ENCODE results near the gene FEM1B.
A peak's percentile ranks its signal among the peaks of the same experiment; 100 is the strongest.

Gene FEM1B

GRCh38 chr15:68229386-68230156 is 48.0 kb upstream of the FEM1B start, which contains the start of gene CLN6 (continued):
- TF ChIP-seq ZNF341 (tag by site-specific recombination; IDR thresholded peaks at IDR 0.05; ENCODE audit: low read depth) (peak; percentile 51; the same call in 1 of the 2 replicates), ZNF560 (tag by site-specific recombination; IDR thresholded peaks at IDR 0.05; ENCODE audit: borderline replicate concordance) (no peak), ZNF146 (tag by site-specific recombination; IDR thresholded peaks at IDR 0.05) (no peak), ZNF707 (tag by site-specific recombination; IDR thresholded peaks at IDR 0.05) (no peak), ZNF544 (tag by site-specific recombination; IDR thresholded peaks at IDR 0.05) (no peak), ZNF791 (tag by site-specific recombination; IDR thresholded peaks at IDR 0.05) (no peak), SCRT1 (tag by site-specific recombination; IDR thresholded peaks at IDR 0.05; ENCODE audit: borderline replicate concordance) (no peak), SETDB1 (IDR thresholded peaks at IDR 0.05; ENCODE audit: insufficient read length, low read length) (no peak), ZFP3 (tag by site-specific recombination; IDR thresholded peaks at IDR 0.05; ENCODE audit: low read depth) (no peak)

GRCh38 chr15:68230157-68231100 is 47.1 kb upstream of the FEM1B start:
- POLR2A ChIA-PET = interaction anchor here (1.3 to 1.9 kb wide), 2 partner anchors 47 to 390 kb away, joined by 4 read pairs; partner anchors contain the start of gene FEM1B
- Histone ChIP-seq H3K9me3 (ENCODE audit: control insufficient read depth, insufficient read depth, low read depth, low read length) (no peaks in the 10 kb centered on the region), H3K4me1 (ENCODE audit: control insufficient read depth, insufficient read depth, low read length) (peaks cover 4% of the 10 kb centered on the region; the same call in 1 of the 2 replicates), H3K4me3 (ENCODE audit: low read depth, low read length) (peak overlapping the region; percentile 60), H3K27ac (ENCODE audit: extremely low read depth, low read depth, low read length) (peak overlapping the region; percentile 34; the same call in 1 of the 2 replicates), H3K36me3 (ENCODE audit: control insufficient read depth in 2 of 2, insufficient read depth in 1 of 2, low read length in 2 of 2) (peaks cover 0 to 3% of the 10 kb centered on the region in 2 experiments; a peak in 1 of 3 replicates)
- CTCF ChIA-PET = interaction anchor here (0.6 to 2.1 kb wide), 2 partner anchors 23 to 444 kb away, joined by 3 to 6 read pairs; no protein-coding TSS in a partner anchor
- TF ChIP-seq, protein P1, sequence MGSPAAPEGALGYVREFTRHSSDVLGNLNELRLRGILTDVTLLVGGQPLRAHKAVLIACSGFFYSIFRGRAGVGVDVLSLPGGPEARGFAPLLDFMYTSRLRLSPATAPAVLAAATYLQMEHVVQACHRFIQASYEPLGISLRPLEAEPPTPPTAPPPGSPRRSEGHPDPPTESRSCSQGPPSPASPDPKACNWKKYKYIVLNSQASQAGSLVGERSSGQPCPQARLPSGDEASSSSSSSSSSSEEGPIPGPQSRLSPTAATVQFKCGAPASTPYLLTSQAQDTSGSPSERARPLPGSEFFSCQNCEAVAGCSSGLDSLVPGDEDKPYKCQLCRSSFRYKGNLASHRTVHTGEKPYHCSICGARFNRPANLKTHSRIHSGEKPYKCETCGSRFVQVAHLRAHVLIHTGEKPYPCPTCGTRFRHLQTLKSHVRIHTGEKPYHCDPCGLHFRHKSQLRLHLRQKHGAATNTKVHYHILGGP (tag by site-specific recombination; IDR thresholded peaks at IDR 0.05) = no peak
- peak; percentile 8 for TF ChIP-seq SP7 (tag by site-specific recombination; IDR thresholded peaks at IDR 0.05)
- TF ChIP-seq GLIS2 (tag by site-specific recombination; IDR thresholded peaks at IDR 0.05) = peak; percentile 83
- TF ChIP-seq, protein P2, sequence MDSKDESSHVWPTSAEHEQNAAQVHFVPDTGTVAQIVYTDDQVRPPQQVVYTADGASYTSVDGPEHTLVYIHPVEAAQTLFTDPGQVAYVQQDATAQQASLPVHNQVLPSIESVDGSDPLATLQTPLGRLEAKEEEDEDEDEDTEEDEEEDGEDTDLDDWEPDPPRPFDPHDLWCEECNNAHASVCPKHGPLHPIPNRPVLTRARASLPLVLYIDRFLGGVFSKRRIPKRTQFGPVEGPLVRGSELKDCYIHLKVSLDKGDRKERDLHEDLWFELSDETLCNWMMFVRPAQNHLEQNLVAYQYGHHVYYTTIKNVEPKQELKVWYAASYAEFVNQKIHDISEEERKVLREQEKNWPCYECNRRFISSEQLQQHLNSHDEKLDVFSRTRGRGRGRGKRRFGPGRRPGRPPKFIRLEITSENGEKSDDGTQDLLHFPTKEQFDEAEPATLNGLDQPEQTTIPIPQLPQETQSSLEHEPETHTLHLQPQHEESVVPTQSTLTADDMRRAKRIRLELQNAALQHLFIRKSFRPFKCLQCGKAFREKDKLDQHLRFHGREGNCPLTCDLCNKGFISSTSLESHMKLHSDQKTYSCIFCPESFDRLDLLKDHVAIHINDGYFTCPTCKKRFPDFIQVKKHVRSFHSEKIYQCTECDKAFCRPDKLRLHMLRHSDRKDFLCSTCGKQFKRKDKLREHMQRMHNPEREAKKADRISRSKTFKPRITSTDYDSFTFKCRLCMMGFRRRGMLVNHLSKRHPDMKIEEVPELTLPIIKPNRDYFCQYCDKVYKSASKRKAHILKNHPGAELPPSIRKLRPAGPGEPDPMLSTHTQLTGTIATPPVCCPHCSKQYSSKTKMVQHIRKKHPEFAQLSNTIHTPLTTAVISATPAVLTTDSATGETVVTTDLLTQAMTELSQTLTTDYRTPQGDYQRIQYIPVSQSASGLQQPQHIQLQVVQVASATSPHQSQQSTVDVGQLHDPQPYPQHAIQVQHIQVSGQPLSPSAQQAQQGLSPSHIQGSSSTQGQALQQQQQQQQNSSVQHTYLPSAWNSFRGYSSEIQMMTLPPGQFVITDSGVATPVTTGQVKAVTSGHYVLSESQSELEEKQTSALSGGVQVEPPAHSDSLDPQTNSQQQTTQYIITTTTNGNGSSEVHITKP (tag by site-specific recombination; IDR thresholded peaks at IDR 0.05) = peak; percentile 43; the same call in 1 of the 2 replicates
- peak; percentile 67; the same call in 1 of the 2 replicates for TF ChIP-seq ZFP37 (tag by site-specific recombination; IDR thresholded peaks at IDR 0.05)
- TF ChIP-seq GLIS1 (tag by site-specific recombination; IDR thresholded peaks at IDR 0.05) = peak; percentile 86
- peak; percentile 62; the same call in 1 of the 2 replicates for TF ChIP-seq ZFHX2 (tag by site-specific recombination; conservative IDR thresholded peaks at IDR 0.05)
- TF ChIP-seq EGR2 (tag by site-specific recombination; IDR thresholded peaks at IDR 0.05; ENCODE audit: low read depth) = 0 out of 2 replicates have a peak, but pooled peaks have one; percentile 56
- TF ChIP-seq ZBTB20 (tag by site-specific recombination; IDR thresholded peaks at IDR 0.05) = peak; percentile 10
- TF ChIP-seq KLF17 (tag by site-specific recombination; IDR thresholded peaks at IDR 0.05) = peak; percentile 60; the same call in 1 of the 2 replicates
- TF ChIP-seq ZBTB48 (tag by site-specific recombination; IDR thresholded peaks at IDR 0.05) = 0 out of 2 replicates have a peak, but pooled peaks have one; percentile 38
- TF ChIP-seq ZNF600 (tag by site-specific recombination; IDR thresholded peaks at IDR 0.05) = peak; percentile 66; the same call in 1 of the 2 replicates
- peak; percentile 11; the same call in 1 of the 2 replicates for TF ChIP-seq ZIC2 (tag by site-specific recombination; IDR thresholded peaks at IDR 0.05)
- TF ChIP-seq ZNF677 (tag by site-specific recombination; IDR thresholded peaks at IDR 0.05) = no peak
